Fibroblast of skin of right quadriceps (primary cell): ENCODE data around the gene FBXO2.

Experiments used
- DNase-seq: peaks from one replicate; pipeline ENCODE4 v3.0.0-alpha.2; 2013

The FBXO2 gene

GRCh38 chr1:11682287-11682771 is 28.1 kb upstream of the FBXO2 start:
- no peak for DNase-seq

GRCh38 chr1:11681071-11681771 is 27.0 kb upstream of the FBXO2 start, which contains the start of gene MAD2L2:
Gene MAD2L2 (minus strand): TSS chr1:11681148. CDS start chr1:11680601, 547 bp downstream.
- DNase-seq = peak; percentile 80

GRCh38 chr1:11680270-11681070 is 26.2 kb upstream of the FBXO2 start:
- DNase-seq = no peak

GRCh38 chr1:11678442-11678841 is 24.2 kb upstream of the FBXO2 start:
- no peak for DNase-seq

- DNase-seq = no peak
Measured at GRCh38 chr1:11676386-11677103, 22.3 kb upstream of the FBXO2 start.

- DNase-seq = no peak
Measured at GRCh38 chr1:11675325-11675724, 21.1 kb upstream of the FBXO2 start.

- no peak for DNase-seq
Measured at GRCh38 chr1:11674488-11674887, 20.3 kb upstream of the FBXO2 start.

- no peak for DNase-seq
Measured at GRCh38 chr1:11673089-11673769, 19.0 kb upstream of the FBXO2 start.

- DNase-seq = no peak
Measured at GRCh38 chr1:11671544-11672286, 17.5 kb upstream of the FBXO2 start.

DNA sequence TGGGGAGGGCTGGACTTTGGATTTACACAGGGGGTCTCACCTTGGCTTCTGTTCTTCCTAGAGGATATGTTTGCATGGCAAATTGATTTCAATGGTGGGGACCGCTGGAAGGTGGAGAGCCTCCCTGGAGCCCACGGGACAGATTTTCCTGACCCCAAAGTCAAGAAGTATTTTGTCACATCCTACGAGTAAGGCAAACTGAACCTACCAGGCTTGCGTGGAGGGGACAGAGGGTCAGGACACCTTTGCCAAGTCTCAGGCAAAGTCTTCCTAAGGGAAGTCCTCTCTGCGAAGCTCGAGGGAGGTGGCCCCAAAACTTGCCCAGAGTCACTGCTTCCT is 16.9 kb upstream of the FBXO2 start:
- no peak for DNase-seq

- no peak for DNase-seq
Measured at GRCh38 chr1:11670747-11671146, 16.5 kb upstream of the FBXO2 start.

DNA sequence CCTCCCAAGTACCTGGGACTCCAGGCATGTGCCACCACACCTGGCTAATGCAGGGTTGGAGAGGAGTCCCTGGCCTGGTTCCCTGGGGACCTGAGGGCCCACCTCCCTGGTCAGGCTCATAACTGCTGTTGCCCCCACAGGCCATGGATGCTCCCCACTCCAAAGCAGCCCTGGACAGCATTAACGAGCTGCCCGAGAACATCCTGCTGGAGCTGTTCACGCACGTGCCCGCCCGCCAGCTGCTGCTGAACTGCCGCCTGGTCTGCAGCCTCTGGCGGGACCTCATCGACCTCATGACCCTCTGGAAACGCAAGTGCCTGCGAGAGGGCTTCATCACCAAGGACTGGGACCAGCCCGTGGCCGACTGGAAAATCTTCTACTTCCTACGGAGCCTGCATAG is 14.3 kb upstream of the FBXO2 start:
- DNase-seq = no peak

- DNase-seq = no peak
Measured at GRCh38 chr1:11664336-11665065, 10.3 kb upstream of the FBXO2 start.

GRCh38 chr1:11661103-11661502 is 6.9 kb upstream of the FBXO2 start:
- no peak for DNase-seq

- no peak for DNase-seq
Measured at GRCh38 chr1:11659748-11660147, 5.5 kb upstream of the FBXO2 start.

DNA sequence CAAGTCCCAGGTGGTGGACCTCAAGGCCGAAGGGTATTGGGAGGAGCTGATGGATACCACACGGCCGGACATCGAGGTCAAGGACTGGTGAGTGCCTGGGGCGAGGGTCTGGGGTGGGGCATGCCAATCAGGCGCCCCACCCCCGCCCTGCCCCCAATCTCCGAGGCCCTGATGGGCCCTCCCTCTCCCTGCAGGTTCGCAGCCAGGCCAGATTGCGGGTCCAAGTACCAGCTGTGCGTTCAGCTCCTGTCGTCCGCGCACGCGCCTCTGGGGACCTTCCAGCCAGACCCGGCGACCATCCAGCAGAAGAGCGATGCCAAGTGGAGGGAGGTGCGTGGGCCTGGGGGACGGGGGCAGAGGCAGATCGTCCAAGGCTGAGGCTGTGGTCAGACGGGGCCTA is 4.3 kb upstream of the FBXO2 start:
- DNase-seq = no peak

DNA sequence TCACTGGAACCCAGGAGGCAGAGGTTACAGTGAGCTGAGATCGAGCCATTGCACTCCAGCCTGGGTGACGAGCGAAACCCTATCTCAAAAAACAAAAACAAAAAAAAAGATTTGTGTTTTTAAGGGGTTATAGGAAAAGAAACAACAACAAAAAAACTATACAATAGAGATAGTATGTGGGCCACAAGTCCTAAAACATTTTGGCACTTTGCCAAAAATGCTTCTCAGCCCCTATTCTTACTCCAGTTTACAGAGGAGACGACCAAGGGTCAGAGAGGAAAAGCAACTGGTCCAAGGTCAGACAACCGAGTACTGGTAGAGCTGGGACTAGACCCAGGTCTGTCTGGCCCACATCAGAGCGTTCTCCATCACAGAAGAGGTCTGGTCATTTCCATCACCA is 3.4 kb upstream of the FBXO2 start:
- no peak for DNase-seq

- no peak for DNase-seq
Measured at GRCh38 chr1:11654939-11655808, 945 bp upstream of the FBXO2 start.

- DNase-seq = no peak
Measured at GRCh38 chr1:11653861-11654136, 430 bp downstream of the FBXO2 start.

GRCh38 chr1:11653101-11653860 is 948 bp downstream of the FBXO2 start:
- DNase-seq = peak; percentile 21
